ENCODE measurements around the gene CCSAP. TPM values are rescaled to one million over a fixed set of nuclear protein-coding genes. Genes with fewer than 3 reads are reported as not detected.
A peak's percentile ranks its signal among the peaks of the same experiment; 100 is the strongest.

The CCSAP gene
- total RNA-seq, 2 experiments from 2014 or later: 9.8 TPM

DNA sequence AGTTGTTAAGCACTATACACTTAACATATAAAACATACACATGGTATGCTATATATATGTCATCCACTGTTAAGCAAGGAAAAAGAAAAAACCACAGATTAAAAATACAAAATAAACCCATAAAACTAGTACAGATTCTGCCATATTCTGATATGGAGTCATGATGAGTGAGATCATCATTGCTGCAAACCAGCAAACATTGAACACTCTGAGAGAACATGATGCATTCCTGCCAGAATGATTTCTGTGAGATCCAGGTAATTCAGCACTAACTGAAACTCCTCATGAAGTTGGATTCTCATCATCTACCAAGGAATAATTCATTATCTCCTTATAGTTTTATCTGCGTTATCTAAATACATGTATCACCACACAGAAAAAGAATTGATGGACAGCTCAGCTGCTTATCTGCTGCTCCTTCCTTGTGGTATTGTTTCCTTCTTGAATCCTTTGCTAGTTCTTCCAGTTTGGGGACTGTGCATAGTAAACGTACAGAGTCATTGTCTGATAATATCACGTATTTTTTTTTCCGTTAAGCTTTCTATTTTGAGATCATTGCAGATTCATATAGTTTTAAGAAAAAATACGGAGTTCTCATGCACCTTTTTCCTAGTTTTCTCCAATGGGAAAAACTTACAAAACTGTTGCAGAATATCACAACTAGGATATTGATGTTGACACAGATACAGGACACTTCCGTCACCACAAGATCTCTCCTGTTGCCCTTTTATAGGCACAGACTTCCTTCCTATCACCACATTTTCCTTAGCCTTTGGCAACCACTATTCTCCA is 62.6 kb downstream of the CCSAP start:
- intact Hi-C loops (cut with micrococcal nuclease): loop anchor here (2.0 to 5.0 kb wide), 2 partner anchors 59 to 227 kb away; partner anchors contain the start of gene NUP133
- H3K27ac Mint-ChIP-seq: no peak overlapping the region
- H3K4me1 Mint-ChIP-seq (ENCODE audit: low read depth): peaks cover 34% of the 10 kb centered on the region
- H3K9me3 Mint-ChIP-seq: no peaks in the 10 kb centered on the region
- POLR2A ChIA-PET: no interaction called here
- peaks cover 6% of the 10 kb centered on the region for H3K36me3 Mint-ChIP-seq
- CTCF ChIA-PET: no interaction called here
- no peaks in the 10 kb centered on the region for H3K27me3 Mint-ChIP-seq
- DNase-seq: no peak
- no peak overlapping the region for H3K4me3 Mint-ChIP-seq

DNA sequence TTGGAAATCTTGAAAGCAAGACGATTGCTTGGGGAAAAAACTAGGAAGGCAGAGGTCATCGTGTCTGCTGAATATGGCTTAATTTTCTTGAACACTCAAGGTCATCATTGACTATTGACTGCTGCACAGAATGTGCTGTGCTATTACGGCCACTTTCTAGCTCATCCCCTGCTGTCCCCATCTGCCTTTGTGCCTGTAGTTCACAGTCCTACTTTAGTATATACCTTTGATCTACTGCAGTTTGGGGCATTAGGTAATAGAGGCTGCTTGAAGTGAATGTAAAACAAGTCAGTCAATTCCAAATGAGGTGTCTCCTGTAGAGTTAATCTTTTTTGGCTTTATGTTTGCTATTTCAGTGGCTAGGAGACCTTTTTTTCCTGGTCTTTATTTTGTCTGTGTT is 63.6 kb downstream of the CCSAP start:
- CTCF ChIA-PET: no interaction called here
- no peaks in the 10 kb centered on the region for H3K27me3 Mint-ChIP-seq
- POLR2A ChIA-PET: no interaction called here
- DNase-seq: no peak
- H3K36me3 Mint-ChIP-seq: peaks cover 4% of the 10 kb centered on the region
- peaks cover 35% of the 10 kb centered on the region for H3K4me1 Mint-ChIP-seq (ENCODE audit: low read depth)
- intact Hi-C loops (cut with micrococcal nuclease): no loop called here
- H3K4me3 Mint-ChIP-seq: no peak overlapping the region
- H3K27ac Mint-ChIP-seq: no peak overlapping the region
- H3K9me3 Mint-ChIP-seq: no peaks in the 10 kb centered on the region

GRCh38 chr1:229278120-229278741 is 64.6 kb downstream of the CCSAP start:
- intact Hi-C loops (cut with micrococcal nuclease): no loop called here
- no peak overlapping the region for H3K27ac Mint-ChIP-seq
- peaks cover 36% of the 10 kb centered on the region for H3K4me1 Mint-ChIP-seq (ENCODE audit: low read depth)
- CTCF ChIA-PET: interaction anchor here (0.6 kb wide), 2 partner anchors 24 to 64 kb away, joined by 3 read pairs; no protein-coding TSS in a partner anchor
- H3K4me3 Mint-ChIP-seq: no peak overlapping the region
- no peak for DNase-seq
- H3K36me3 Mint-ChIP-seq: peaks cover 4% of the 10 kb centered on the region
- H3K27me3 Mint-ChIP-seq: no peaks in the 10 kb centered on the region
- no peaks in the 10 kb centered on the region for H3K9me3 Mint-ChIP-seq
- POLR2A ChIA-PET: no interaction called here

GRCh38 chr1:229275005-229275404 is 67.8 kb downstream of the CCSAP start:
- intact Hi-C loops (cut with micrococcal nuclease): no loop called here
- POLR2A ChIA-PET: no interaction called here

GRCh38 chr1:229273507-229274232 is 69.2 kb downstream of the CCSAP start:
- no peaks in the 10 kb centered on the region for H3K27me3 Mint-ChIP-seq
- no peak overlapping the region for H3K4me3 Mint-ChIP-seq
- POLR2A ChIA-PET: interaction anchor here (0.6 to 0.7 kb wide), 2 partner anchors 67 to 718 kb away, joined by 4 to 6 read pairs; no protein-coding TSS in a partner anchor
- no peaks in the 10 kb centered on the region for H3K9me3 Mint-ChIP-seq
- H3K36me3 Mint-ChIP-seq: no peaks in the 10 kb centered on the region
- peaks cover 28% of the 10 kb centered on the region for H3K4me1 Mint-ChIP-seq (ENCODE audit: low read depth)
- intact Hi-C loops (cut with micrococcal nuclease): loop anchor here (5.0 kb wide), 2 partner anchors 209 to 284 kb away; partner anchors contain the start of gene ABCB10
- H3K27ac Mint-ChIP-seq: no peak overlapping the region
- CTCF ChIA-PET: interaction anchor here (0.6 to 1.7 kb wide), 4 partner anchors 15 to 815 kb away, joined by 3 to 6 read pairs (median 4); no protein-coding TSS in a partner anchor
- no peak for DNase-seq

More at GRCh38 chr1:229275005-229275404, 67.8 kb downstream of the CCSAP start:
- peaks cover 30% of the 10 kb centered on the region for H3K4me1 Mint-ChIP-seq (ENCODE audit: low read depth)
- CTCF ChIA-PET: no interaction called here
- DNase-seq: no peak
- no peaks in the 10 kb centered on the region for H3K27me3 Mint-ChIP-seq
- H3K36me3 Mint-ChIP-seq: no peaks in the 10 kb centered on the region
- H3K4me3 Mint-ChIP-seq: no peak overlapping the region
- no peaks in the 10 kb centered on the region for H3K9me3 Mint-ChIP-seq
- no peak overlapping the region for H3K27ac Mint-ChIP-seq

GRCh38 chr1:229272164-229273158 is 70.4 kb downstream of the CCSAP start:
- ChIA-PET POLR2A (no interaction called here), CTCF (interaction anchor here (1.3 to 1.7 kb wide), 3 partner anchors 10 to 210 kb away, joined by 3 to 6 read pairs (median 4); no protein-coding TSS in a partner anchor)
- Mint-ChIP-seq H3K9me3 (peaks cover 4% of the 10 kb centered on the region), H3K4me3 (peak overlapping the region; percentile 86), H3K36me3 (no peaks in the 10 kb centered on the region), H3K27me3 (no peaks in the 10 kb centered on the region), H3K4me1 (ENCODE audit: low read depth) (peaks cover 28% of the 10 kb centered on the region), H3K27ac (peak overlapping the region; percentile 43)
- intact Hi-C loops (cut with micrococcal nuclease): loop anchor here (1.0 to 5.0 kb wide), 3 partner anchors 9 to 285 kb away; partner anchors contain the start of gene ABCB10
- no peak for DNase-seq

DNA sequence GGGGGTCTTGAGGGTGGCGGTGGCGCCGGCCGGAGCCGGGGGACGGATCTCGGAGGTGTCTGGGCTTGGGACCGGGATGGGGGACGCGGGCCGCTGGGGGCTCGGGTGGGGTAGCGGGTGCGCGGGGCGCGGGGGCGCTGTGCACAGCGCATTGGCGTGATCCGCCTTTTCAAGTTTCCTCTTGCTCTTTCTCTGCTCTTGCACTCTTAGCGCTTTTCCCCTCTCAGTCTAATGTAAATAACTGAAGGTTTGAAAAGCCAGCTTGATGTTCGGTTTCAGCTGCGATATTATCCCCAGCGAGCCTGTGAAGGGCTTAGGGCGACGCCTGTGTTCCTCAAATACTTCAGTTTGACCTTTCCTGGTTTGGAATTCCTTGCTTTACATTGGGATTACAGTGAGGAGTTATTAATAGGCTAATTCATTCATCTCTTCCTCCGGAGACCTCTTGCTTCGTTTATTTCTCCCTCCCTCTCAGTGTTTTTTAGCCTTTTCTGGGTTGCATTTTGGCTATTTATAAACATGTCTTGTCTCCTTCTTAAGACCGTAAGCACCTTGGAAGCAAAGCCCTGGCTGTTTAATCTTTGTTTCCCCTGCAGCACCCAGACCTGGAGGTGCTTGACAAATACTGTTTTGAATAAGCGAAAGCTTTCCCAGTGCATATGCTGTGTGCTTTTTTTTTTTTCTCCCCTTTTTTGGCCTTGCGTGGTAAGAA is 71.2 kb downstream of the CCSAP start:
- peak overlapping the region; percentile 43 for H3K27ac Mint-ChIP-seq
- peaks cover 10% of the 10 kb centered on the region for H3K9me3 Mint-ChIP-seq
- CTCF ChIA-PET: interaction anchor here (0.6 to 1.5 kb wide), 2 partner anchors 9 to 13 kb away, joined by 3 read pairs; no protein-coding TSS in a partner anchor
- H3K4me1 Mint-ChIP-seq (ENCODE audit: low read depth): peaks cover 34% of the 10 kb centered on the region
- H3K4me3 Mint-ChIP-seq: peak overlapping the region; percentile 86
- DNase-seq: peak; percentile 46
- POLR2A ChIA-PET: interaction anchor here (0.7 kb wide), 1 partner anchor 70 kb away, joined by 3 read pairs; no protein-coding TSS in a partner anchor
- no peaks in the 10 kb centered on the region for H3K27me3 Mint-ChIP-seq
- H3K36me3 Mint-ChIP-seq: no peaks in the 10 kb centered on the region
- intact Hi-C loops (cut with micrococcal nuclease): loop anchor here (1.0 to 5.0 kb wide), 3 partner anchors 10 to 286 kb away; partner anchors contain the start of gene ABCB10

Other genes starting within 250 kb of the CCSAP start
- 10 to 100 TPM; 22.9 to 25.9 TPM for gene RAB4A, start 71.9 kb downstream of the CCSAP start, total RNA-seq
- not detected for gene ACTA1, start 91.0 kb upstream of the CCSAP start, total RNA-seq
- 10 to 100 TPM; 54.1 to 57.0 TPM for gene NUP133, start 165.3 kb upstream of the CCSAP start, total RNA-seq
- gene ABCB10, start 215.7 kb upstream of the CCSAP start, total RNA-seq: 10 to 100 TPM; 30.8 to 31.0 TPM

Data from activated CD4-positive, alpha-beta memory T cell treated with anti-CD3 and anti-CD28 coated beads for 36 hours (primary cell).